IMR-90 (cell line): ENCODE results near the gene HNRNPAB. TPM values are rescaled to one million over a fixed set of nuclear protein-coding genes. Genes with fewer than 3 reads are reported as not detected.

Experiments used
- ATAC-seq: fragments of 200-7000 bp; cut with Tn5 transposase; 2 replicates; pipeline ENCODE4 v1.9.1; 2020; ENCODE audit warnings: low read depth, mild to moderate bottlenecking, moderate library complexity
- BruUV-seq: library from RNA; stranded (reverse); fragments of 400-500 nt; replicated peaks from 2 replicates; lab custom pipeline; 2021; lab: Mats Ljungman, UMichigan
- CTCF ChIA-PET: fragments of 300-600 bp; formaldehyde crosslinking; extraction: SDS; loops from one replicate; lab custom pipeline; 2021; ENCODE audit warnings: antibody characterized with exemption; lab: Yijun Ruan, JAX
- POLR2A ChIA-PET: fragments of 300-600 bp; sonication (Branson Sonifier 250); formaldehyde crosslinking; loops from one replicate; lab custom pipeline; 2022; ENCODE audit warnings: antibody characterized with exemption; ENCODE audit not compliant: unreplicated experiment; lab: Charles Lee
- DNase-seq: peaks from one replicate; pipeline ENCODE4 v3.0.0; 2013
- H2AFZ ChIP-seq: replicated peaks from 2 replicates; pipeline ENCODE3; 2013; ENCODE audit warnings: low read length, mild to moderate bottlenecking; ENCODE audit not compliant: poor library complexity
- H2AK5ac ChIP-seq: 2 replicates; pipeline ENCODE4 v1.6.1; 2013; ENCODE audit warnings: low read depth, low read length, inconsistent platforms
- H2AK9ac ChIP-seq: replicated peaks from 2 replicates; pipeline ENCODE3; 2013; ENCODE audit warnings: mild to moderate bottlenecking, low read depth, low read length, moderate library complexity; ENCODE audit not compliant: poor library complexity
- H2BK120ac ChIP-seq: 2 replicates; pipeline ENCODE4 v1.6.1; 2013; ENCODE audit warnings: low read depth, low read length, inconsistent platforms
- H2BK15ac ChIP-seq: 3 replicates; pipeline ENCODE4 v1.6.1; 2013; ENCODE audit warnings: low read depth, low read length, inconsistent platforms
- H2BK20ac ChIP-seq: 2 replicates; pipeline ENCODE4 v1.6.1; 2013; ENCODE audit warnings: low read depth, mild to moderate bottlenecking, inconsistent platforms, low read length, moderate library complexity
- H2BK5ac ChIP-seq: 2 replicates; pipeline ENCODE4 v1.6.1; 2013; ENCODE audit warnings: mild to moderate bottlenecking, low read depth, low read length, inconsistent platforms; ENCODE audit not compliant: poor library complexity, severe bottlenecking
- H3K14ac ChIP-seq: replicated peaks from 2 replicates; pipeline ENCODE4 v1.6.1; 2013; ENCODE audit warnings: low read depth, low read length, inconsistent platforms
- H3K18ac ChIP-seq: 2 replicates; pipeline ENCODE4 v1.6.1; 2013; ENCODE audit warnings: low read depth, low read length, control low read depth
- H3K23ac ChIP-seq: 2 replicates; pipeline ENCODE4 v1.6.1; 2013; ENCODE audit warnings: low read depth, low read length, inconsistent platforms
- H3K27ac ChIP-seq: 2 replicates; pipeline ENCODE4 v1.5.1; 2013; ENCODE audit warnings: mild to moderate bottlenecking, control low read depth, low read length; ENCODE audit not compliant: insufficient read depth
- H3K27me3 ChIP-seq: 2 replicates; pipeline ENCODE4 v1.6.1; 2013; ENCODE audit warnings: low read length; ENCODE audit not compliant: control insufficient read depth, insufficient read depth
- H3K36me3 ChIP-seq: 2 replicates; pipeline ENCODE4 v1.6.1; 2013; ENCODE audit warnings: low read length, mixed read lengths; ENCODE audit not compliant: control insufficient read depth, insufficient read depth
- H3K4ac ChIP-seq: 2 replicates; pipeline ENCODE4 v1.6.1; 2013; ENCODE audit warnings: low read depth, low read length, inconsistent platforms
- H3K4me1 ChIP-seq: 2 replicates; pipeline ENCODE4 v1.6.1; 2013; ENCODE audit warnings: low read length, mixed read lengths; ENCODE audit not compliant: control insufficient read depth, insufficient read depth
- H3K4me2 ChIP-seq: 2 replicates; pipeline ENCODE4 v1.6.1; 2013; ENCODE audit warnings: low read depth, mild to moderate bottlenecking, control low read depth, low read length, moderate library complexity
- H3K4me3 ChIP-seq: 2 replicates; pipeline ENCODE4 v1.5.1; 2013; ENCODE audit warnings: low read depth, mild to moderate bottlenecking, control low read depth, low read length, moderate library complexity; ENCODE audit not compliant: insufficient read depth
- H3K56ac ChIP-seq: 2 replicates; pipeline ENCODE4 v1.6.1; 2013; ENCODE audit warnings: low read length, inconsistent platforms; ENCODE audit not compliant: insufficient read depth; ENCODE audit errors: extremely low read depth
- H3K79me1 ChIP-seq, 2 experiments: 2 replicates each; pipeline ENCODE4 v1.6.1; 2013; ENCODE audit warnings: low read length in 2 of 2, inconsistent platforms in 1 of 2, low read depth in 1 of 2
- H3K9ac ChIP-seq: 2 replicates; pipeline ENCODE4 v1.6.1; 2013; ENCODE audit warnings: low read depth, low read length, control low read depth
- H3K9me1 ChIP-seq: 2 replicates; pipeline ENCODE4 v1.6.1; 2013; ENCODE audit warnings: low read length, inconsistent platforms; ENCODE audit not compliant: insufficient read depth
- H3K9me3 ChIP-seq: 2 replicates; pipeline ENCODE4 v1.6.1; 2013; ENCODE audit warnings: low read length; ENCODE audit not compliant: control insufficient read depth, insufficient read depth
- H4K20me1 ChIP-seq: 2 replicates; pipeline ENCODE4 v1.6.1; 2013; ENCODE audit warnings: low read length, inconsistent platforms; ENCODE audit not compliant: insufficient read depth
- H4K5ac ChIP-seq: 2 replicates; pipeline ENCODE4 v1.6.1; 2013; ENCODE audit warnings: mild to moderate bottlenecking, low read depth, low read length, control low read depth
- H4K8ac ChIP-seq, 2 experiments: 2 replicates each; pipeline ENCODE4 v1.6.1; 2013; ENCODE audit warnings: low read depth in 2 of 2, low read length in 2 of 2, control low read depth in 1 of 2, inconsistent platforms in 1 of 2
- H4K91ac ChIP-seq: 2 replicates; pipeline ENCODE4 v1.6.1; 2013; ENCODE audit warnings: low read depth, low read length, inconsistent platforms; ENCODE audit not compliant: insufficient read depth
- ELK1 ChIP-seq: fragments of 150-350 bp; IDR thresholded peaks from 2 replicates; pipeline ENCODE4 v1.6.1; 2016; ENCODE audit warnings: low read depth, mild to moderate bottlenecking, low read length, moderate library complexity, borderline replicate concordance
- WGBS, 2 experiments: methylation state at CpG; one replicate each; pipeline versions ENCODE4 v1.1.5 to v1.1.7; 2013; ENCODE audit warnings: missing lambda C conversion rate in 2 of 2; ENCODE audit not compliant: insufficient read length in 1 of 2; ENCODE audit errors: extremely low coverage in 2 of 2; 5-methylcytosine and 5-hydroxymethylcytosine counted together
- dilution Hi-C: fragments of 300-500 bp; cut with HindIII; formaldehyde crosslinking; loops from one replicate; pipeline ENCODE4 v1.14.3; 2018; ENCODE audit warnings: low sequenced_read_pairs; ENCODE audit not compliant: unreplicated experiment
- in situ Hi-C: fragments of 300-500 bp; cut with MboI; formaldehyde crosslinking; loops from 3 replicates; pipeline ENCODE4 v1.14.3; 2019; ENCODE audit warnings: low sequenced_read_pairs, inconsistent platforms, mixed read lengths
- intact Hi-C: fragments of 100-400 bp; cut with micrococcal nuclease; formaldehyde crosslinking; loops from 2 replicates; pipeline ENCODE4 v1.10.0; 2022
- polyA plus RNA-seq, 3 experiments: library from polyadenylated mRNA; depleted of rRNA; stranded (reverse); fragments of >200 nt; gene quantifications; 2 replicates each; pipeline ENCODE4 v1.2.3, GENCODE V29; 2012; ENCODE audit warnings: low replicate concordance in 1 of 3
- total RNA-seq: library from RNA; depleted of rRNA; stranded (reverse); fragments of >200 nt; gene quantifications from 2 replicates; pipeline ENCODE4 v1.2.3, GENCODE V29; 2012

HNRNPAB gene
- total and polyA plus RNA-seq, 2 of the 4 experiments (the other 2 are of a cell fraction): 32.1 to 128 TPM

GRCh38 chr5:178236126-178236525 lies 31.8 kb downstream of the HNRNPAB start:
- POLR2A ChIA-PET: no interaction called here
- WGBS, 2 experiments: 80% methylated on average over 4 of the region's 9 CpGs; no CpG with 5 or more reads in 1 of the 2 experiments
- intact Hi-C loops: no loop called here

More at GRCh38 chr5:178236126-178236525, 31.8 kb downstream of the HNRNPAB start:
- Histone ChIP-seq H2AK5ac (no peak overlapping the region), H3K18ac (no peak overlapping the region), H2BK20ac (no peak overlapping the region), H4K91ac (no peak overlapping the region), H4K8ac (no peak overlapping the region), H3K9me3 (no peaks in the 10 kb centered on the region), H3K56ac (no peak overlapping the region), H3K36me3 (peaks cover 2% of the 10 kb centered on the region), H2AK9ac (no peak overlapping the region), H3K14ac (no peak overlapping the region), H3K4me3 (no peak overlapping the region), H4K20me1 (no peaks in the 10 kb centered on the region; the same call in 1 of the 2 replicates), H3K4me2 (no peak overlapping the region), H2BK120ac (no peak overlapping the region), H3K9ac (no peak overlapping the region), H2BK15ac (no peak overlapping the region), H3K4ac (no peak overlapping the region), H4K5ac (no peak overlapping the region), H3K23ac (no peak overlapping the region), H3K9me1 (peaks cover 10% of the 10 kb centered on the region), H3K27me3 (no peaks in the 10 kb centered on the region), H3K4me1 (peaks cover 6% of the 10 kb centered on the region), H2BK5ac (no peak overlapping the region), H3K27ac (no peak overlapping the region), H2AFZ (no peak overlapping the region), H3K79me1 (peaks cover 8 to 9% of the 10 kb centered on the region in 2 experiments)
- DNase-seq (no peak), ATAC-seq (no peak)
- CTCF ChIA-PET: interaction anchor here (0.6 kb wide), 2 partner anchors 24 to 386 kb away, joined by 3 to 4 read pairs; no protein-coding TSS in a partner anchor
- dilution Hi-C loops: no loop called here
- BruUV-seq: no TSS peak
- no peak for TF ChIP-seq ELK1
- in situ Hi-C loops: no loop called here
